ENCODE data around the gene RASGRF2.

RASGRF2 gene

GRCh38 chr5:80959768-80960442 lies at the start of gene RASGRF2:
RASGRF2 (plus strand) TSS chr5:80960363; CDS start chr5:80960739, 376 bp downstream.
- no peak for DNase-seq

- no peak for DNase-seq
Measured at GRCh38 chr5:80912479-80912878, 47.7 kb upstream of the RASGRF2 start.

GRCh38 chr5:80915716-80916115 lies 44.4 kb upstream of the RASGRF2 start:
- no peak for DNase-seq

- DNase-seq: no peak
Measured at GRCh38 chr5:80916676-80917075, 43.5 kb upstream of the RASGRF2 start.

GRCh38 chr5:80917631-80918030 lies 42.5 kb upstream of the RASGRF2 start:
- DNase-seq: no peak

GRCh38 chr5:80919678-80920196 lies 40.4 kb upstream of the RASGRF2 start:
- no peak for DNase-seq

- no peak for DNase-seq
Measured at GRCh38 chr5:80920333-80920732, 39.8 kb upstream of the RASGRF2 start.

GRCh38 chr5:80921026-80921425 lies 39.1 kb upstream of the RASGRF2 start:
- no peak for DNase-seq

GRCh38 chr5:80925931-80926330 lies 34.2 kb upstream of the RASGRF2 start:
- no peak for DNase-seq

- DNase-seq: no peak
Measured at GRCh38 chr5:80926536-80926935, 33.6 kb upstream of the RASGRF2 start.

GRCh38 chr5:80926979-80927656 lies 33.0 kb upstream of the RASGRF2 start:
- no peak for DNase-seq

- no peak for DNase-seq
Measured at GRCh38 chr5:80928073-80928472, 32.1 kb upstream of the RASGRF2 start.

- no peak for DNase-seq
Measured at GRCh38 chr5:80930940-80931339, 29.2 kb upstream of the RASGRF2 start.

- no peak for DNase-seq
Measured at GRCh38 chr5:80931411-80931810, 28.8 kb upstream of the RASGRF2 start.

GRCh38 chr5:80933036-80933435 lies 27.1 kb upstream of the RASGRF2 start:
- DNase-seq: no peak

GRCh38 chr5:80934751-80935150 lies 25.4 kb upstream of the RASGRF2 start:
- DNase-seq: no peak

GRCh38 chr5:80935811-80936385 lies 24.3 kb upstream of the RASGRF2 start:
- DNase-seq: no peak

- no peak for DNase-seq
Measured at GRCh38 chr5:80936881-80937280, 23.3 kb upstream of the RASGRF2 start.

GRCh38 chr5:80937584-80938356 lies 22.4 kb upstream of the RASGRF2 start:
- no peak for DNase-seq

- no peak for DNase-seq
Measured at GRCh38 chr5:80941496-80941895, 18.7 kb upstream of the RASGRF2 start.

GRCh38 chr5:80951366-80951765 lies 8.8 kb upstream of the RASGRF2 start:
- DNase-seq: no peak

- DNase-seq: no peak
Measured at GRCh38 chr5:80953587-80953986, 6.6 kb upstream of the RASGRF2 start.

- no peak for DNase-seq
Measured at GRCh38 chr5:80955082-80955590, 5.0 kb upstream of the RASGRF2 start.
